Fibroblast of lung (primary cell): Measurements from ENCODE around the gene PPARG. TPM values are rescaled to one million over a fixed set of nuclear protein-coding genes. Genes with fewer than 3 reads are reported as not detected.

Source experiments
- DNase-seq, 2 donors: peaks; one replicate each; pipeline versions ENCODE4 v3.0.0 to v3.0.0-alpha.2; 2010; ENCODE audit warnings: low read depth in 2 of 2
- H2AFZ ChIP-seq: 2 replicates; pipeline ENCODE4 v1.5.1; 2012; ENCODE audit warnings: low read length, control low read depth, inconsistent platforms
- H3K27ac ChIP-seq: 2 replicates; pipeline ENCODE4 v1.5.1; 2011; ENCODE audit warnings: low read length, control low read depth; ENCODE audit not compliant: insufficient read depth
- H3K27me3 ChIP-seq: 2 replicates; pipeline ENCODE4 v1.5.1; 2011; ENCODE audit warnings: mild to moderate bottlenecking, low read length; ENCODE audit not compliant: control insufficient read depth, insufficient read depth
- H3K36me3 ChIP-seq: 2 replicates; pipeline ENCODE4 v1.5.1; 2011; ENCODE audit warnings: low read length; ENCODE audit not compliant: control insufficient read depth, insufficient read depth
- H3K4me1 ChIP-seq: 2 replicates; pipeline ENCODE4 v1.5.1; 2011; ENCODE audit warnings: low read length; ENCODE audit not compliant: control insufficient read depth, insufficient read depth; ENCODE audit errors: extremely low read depth
- H3K4me2 ChIP-seq: 2 replicates; pipeline ENCODE4 v1.5.1; 2011; ENCODE audit warnings: low read length, control low read depth; ENCODE audit not compliant: insufficient read depth; ENCODE audit errors: extremely low read depth
- H3K4me3 ChIP-seq, 4 experiments: fragments of 200-600 bp in 1 of 4; sonication (generic) in 1 of 4; replicated peaks in 1 of 4; 2 replicates each; pipeline ENCODE4 v1.5.1; 2011 to 2016; ENCODE audit warnings: low read length in 4 of 4, low read depth in 3 of 4, mild to moderate bottlenecking in 3 of 4, control low read depth in 2 of 4, inconsistent platforms in 1 of 4, mixed read lengths in 1 of 4; ENCODE audit not compliant: insufficient read depth in 1 of 4; ENCODE audit errors: control extremely low read depth in 1 of 4
- H3K79me2 ChIP-seq: 2 replicates; pipeline ENCODE4 v1.5.1; 2012; ENCODE audit warnings: mild to moderate bottlenecking, low read length, inconsistent platforms; ENCODE audit not compliant: control insufficient read depth, insufficient read depth
- H3K9ac ChIP-seq: 2 replicates; pipeline ENCODE4 v1.5.1; 2011; ENCODE audit warnings: mild to moderate bottlenecking, low read length, control low read depth; ENCODE audit not compliant: insufficient read depth
- H3K9me3 ChIP-seq: 2 replicates; pipeline ENCODE4 v1.5.1; 2012; ENCODE audit warnings: low read depth, low read length; ENCODE audit not compliant: control insufficient read depth, insufficient read depth
- H4K20me1 ChIP-seq: 2 replicates; pipeline ENCODE4 v1.5.1; 2011; ENCODE audit warnings: low read length; ENCODE audit not compliant: control insufficient read depth, insufficient read depth; ENCODE audit errors: extremely low read depth
- EZH2 ChIP-seq: IDR thresholded peaks from 2 replicates; pipeline ENCODE4 v1.5.1; 2012; ENCODE audit warnings: low read length, control low read depth, mild to moderate bottlenecking; ENCODE audit errors: missing control alignments
- polyA plus RNA-seq, 2 donors: library from polyadenylated mRNA; depleted of rRNA in 1 of 2; stranded (reverse) in 1 of 2; unstranded in 1 of 2; fragments of >200 nt; gene quantifications; 2 replicates each; pipeline ENCODE4 v1.2.1, GENCODE V29; 2011 to 2012; ENCODE audit warnings: missing spikeins in 1 of 2
- total RNA-seq: library from RNA; depleted of rRNA; stranded (reverse); fragments of >200 nt; gene quantifications from 2 replicates; pipeline ENCODE4 v1.2.1, GENCODE V29; 2014
- TF ChIP-seq, protein P1 (sequence below), 2 donors: IDR thresholded peaks in 1 of 2; conservative IDR thresholded peaks in 1 of 2; 1 replicate in 1 of 2; 2 replicates in 1 of 2; pipeline ENCODE4 v1.5.1; 2011 to 2012; ENCODE audit warnings: low read length in 2 of 2, control low read depth in 1 of 2, inconsistent platforms in 1 of 2, low read depth in 1 of 2, mild to moderate bottlenecking in 1 of 2

The PPARG gene
- total and polyA plus RNA-seq, 2 donors (not counting 1 experiment from before 2014, with no cell fraction given) = 32.8 to 42.8 TPM

DNA sequence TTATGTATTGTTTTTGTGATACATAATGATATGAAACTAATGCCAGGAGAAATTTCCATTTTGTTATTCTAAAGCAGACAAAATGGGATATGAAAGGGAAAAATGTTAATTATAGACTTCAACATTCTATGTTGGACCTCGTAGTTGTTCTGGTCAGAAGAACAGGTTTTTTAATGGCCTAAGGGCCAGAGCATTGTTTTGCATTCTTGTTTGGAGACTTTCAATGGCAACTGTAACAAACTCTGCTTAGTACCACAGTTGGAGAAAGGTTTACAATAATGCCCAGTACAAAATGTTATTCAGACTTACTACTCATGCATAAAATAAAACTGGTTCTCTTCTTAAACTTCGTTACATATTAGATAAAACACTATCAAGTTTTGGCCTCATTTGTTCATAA is 12.2 kb downstream of the PPARG start:
- Histone ChIP-seq H3K27ac (no peak overlapping the region), H3K9ac (no peak overlapping the region), H3K36me3 (no peaks in the 10 kb centered on the region), H3K27me3 (no peaks in the 10 kb centered on the region), H2AFZ (no peak overlapping the region), H4K20me1 (no peaks in the 10 kb centered on the region), H3K4me3 (no peak overlapping the region), H3K79me2 (peaks cover 3% of the 10 kb centered on the region), H3K4me1 (peaks cover 2% of the 10 kb centered on the region), H3K9me3 (no peaks in the 10 kb centered on the region), H3K4me2 (no peak overlapping the region)
- DNase-seq = no peak
- no peak for TF ChIP-seq EZH2

DNA sequence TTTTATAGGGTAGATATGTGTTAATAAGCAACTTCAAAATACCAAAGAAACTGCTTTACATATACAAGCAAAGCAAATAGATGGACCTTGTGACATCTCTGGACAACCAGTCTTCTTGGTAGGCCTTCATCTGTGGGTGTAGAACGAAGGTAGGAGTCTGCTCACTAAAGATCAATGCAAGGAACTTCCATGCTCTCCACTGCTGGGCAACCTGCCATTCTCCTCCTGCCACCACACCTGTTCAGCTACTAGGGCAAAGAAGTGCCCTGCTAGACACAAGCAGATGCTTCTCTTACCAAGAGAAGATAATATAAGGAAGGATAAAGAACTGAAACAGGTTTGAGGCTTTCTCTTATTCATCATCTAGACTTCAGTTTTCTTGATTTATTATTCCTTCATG is 12.6 kb downstream of the PPARG start:
- DNase-seq = no peak
- H3K4me2 ChIP-seq = no peak overlapping the region
- H3K4me3 ChIP-seq = no peak overlapping the region
- H2AFZ ChIP-seq = no peak overlapping the region
- H3K27ac ChIP-seq = no peak overlapping the region
- H4K20me1 ChIP-seq = no peaks in the 10 kb centered on the region
- peaks cover 2% of the 10 kb centered on the region for H3K4me1 ChIP-seq
- H3K36me3 ChIP-seq = no peaks in the 10 kb centered on the region
- no peaks in the 10 kb centered on the region for H3K9me3 ChIP-seq
- H3K79me2 ChIP-seq = no peaks in the 10 kb centered on the region
- no peaks in the 10 kb centered on the region for H3K27me3 ChIP-seq
- TF ChIP-seq, protein P1, sequence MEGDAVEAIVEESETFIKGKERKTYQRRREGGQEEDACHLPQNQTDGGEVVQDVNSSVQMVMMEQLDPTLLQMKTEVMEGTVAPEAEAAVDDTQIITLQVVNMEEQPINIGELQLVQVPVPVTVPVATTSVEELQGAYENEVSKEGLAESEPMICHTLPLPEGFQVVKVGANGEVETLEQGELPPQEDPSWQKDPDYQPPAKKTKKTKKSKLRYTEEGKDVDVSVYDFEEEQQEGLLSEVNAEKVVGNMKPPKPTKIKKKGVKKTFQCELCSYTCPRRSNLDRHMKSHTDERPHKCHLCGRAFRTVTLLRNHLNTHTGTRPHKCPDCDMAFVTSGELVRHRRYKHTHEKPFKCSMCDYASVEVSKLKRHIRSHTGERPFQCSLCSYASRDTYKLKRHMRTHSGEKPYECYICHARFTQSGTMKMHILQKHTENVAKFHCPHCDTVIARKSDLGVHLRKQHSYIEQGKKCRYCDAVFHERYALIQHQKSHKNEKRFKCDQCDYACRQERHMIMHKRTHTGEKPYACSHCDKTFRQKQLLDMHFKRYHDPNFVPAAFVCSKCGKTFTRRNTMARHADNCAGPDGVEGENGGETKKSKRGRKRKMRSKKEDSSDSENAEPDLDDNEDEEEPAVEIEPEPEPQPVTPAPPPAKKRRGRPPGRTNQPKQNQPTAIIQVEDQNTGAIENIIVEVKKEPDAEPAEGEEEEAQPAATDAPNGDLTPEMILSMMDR (conservative IDR thresholded peaks at IDR 0.05 in 1 of 2, IDR thresholded peaks at IDR 0.05 in 1 of 2; ENCODE audit: low read depth in 1 of 2, low read length in 2 of 2) = no peak
- TF ChIP-seq EZH2 = no peak
- H3K9ac ChIP-seq = no peak overlapping the region

DNA sequence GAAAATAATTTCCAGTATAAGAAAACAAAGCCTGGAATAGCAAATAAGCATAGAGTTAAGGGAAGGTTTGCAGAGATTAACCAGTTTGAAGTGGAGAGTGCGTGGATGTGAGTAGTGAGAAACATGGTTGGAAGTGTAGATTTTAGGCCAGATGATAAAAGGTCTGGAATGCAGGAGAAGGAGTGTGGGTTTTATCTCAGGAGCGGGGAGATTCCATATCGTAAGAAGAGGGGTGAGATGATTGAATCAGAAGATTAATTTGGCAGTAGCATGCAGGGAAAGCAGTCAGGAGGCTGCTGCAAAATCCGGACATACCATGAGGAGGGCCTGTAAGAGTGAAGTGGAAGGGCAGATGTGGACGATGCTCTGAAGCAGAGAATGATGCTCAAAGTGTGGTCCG is 13.7 kb downstream of the PPARG start:
- H3K27ac ChIP-seq = no peak overlapping the region
- DNase-seq = peak in 1 of 2 donors; percentile 43
- TF ChIP-seq, protein P1 (conservative IDR thresholded peaks at IDR 0.05 in 1 of 2, IDR thresholded peaks at IDR 0.05 in 1 of 2; ENCODE audit: low read depth in 1 of 2, low read length in 2 of 2) = no peak
- no peak for TF ChIP-seq EZH2

More for the DNA sequence above, 13.7 kb downstream of the PPARG start:
- Histone ChIP-seq H3K9ac (no peak overlapping the region), H4K20me1 (no peaks in the 10 kb centered on the region), H3K79me2 (no peaks in the 10 kb centered on the region), H3K27me3 (no peaks in the 10 kb centered on the region), H2AFZ (no peak overlapping the region), H3K4me1 (peaks cover 2% of the 10 kb centered on the region), H3K36me3 (no peaks in the 10 kb centered on the region), H3K4me2 (no peak overlapping the region), H3K9me3 (no peaks in the 10 kb centered on the region), H3K4me3 (no peak overlapping the region)
